ENCODE measurements around the gene DTNB.

- no peak for TF ChIP-seq POLR2A (IDR thresholded peaks at IDR 0.05)
- no peak for TF ChIP-seq CTCF (IDR thresholded peaks at IDR 0.05)
These were observed 148.9 kb downstream of the DTNB start for GRCh38 chr2:25524507-25524906.

Measured in ovary (tissue), 3 donors.